ENCODE data around the gene CFAP57. TPM values are rescaled to one million over a fixed set of nuclear protein-coding genes. Genes with fewer than 3 reads are reported as not detected.
"Not testable (repeated sequence)": the region's sequence is repeated elsewhere in the genome, so short reads cannot be mapped to it uniquely, and the experiment has no call there.

Gene CFAP57
- total RNA-seq, 4 donors from 2014 or later: 2.1 to 5.6 (median 4.1) TPM

DNA sequence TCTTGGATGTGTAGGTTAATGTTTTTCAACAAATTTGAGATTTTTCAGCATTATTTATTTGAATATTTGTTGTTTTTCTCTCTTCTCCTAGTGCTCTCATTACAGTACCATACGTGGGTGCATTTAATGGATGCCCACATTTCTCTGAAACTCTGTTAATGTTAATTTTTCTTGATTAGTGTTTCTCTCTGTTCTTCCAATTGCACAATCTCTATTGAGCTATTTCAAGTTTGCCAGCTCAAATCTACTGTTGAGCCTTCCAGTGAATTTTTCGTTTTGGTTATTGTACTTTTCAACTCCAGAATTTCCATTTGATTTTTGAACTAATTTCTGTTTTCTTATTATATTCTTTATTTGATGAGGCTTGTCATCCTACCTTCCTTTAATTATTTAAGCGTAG, 31.7 kb downstream of the CFAP57 start:
- intact Hi-C loops (cut with DNase I): no loop called here

DNA sequence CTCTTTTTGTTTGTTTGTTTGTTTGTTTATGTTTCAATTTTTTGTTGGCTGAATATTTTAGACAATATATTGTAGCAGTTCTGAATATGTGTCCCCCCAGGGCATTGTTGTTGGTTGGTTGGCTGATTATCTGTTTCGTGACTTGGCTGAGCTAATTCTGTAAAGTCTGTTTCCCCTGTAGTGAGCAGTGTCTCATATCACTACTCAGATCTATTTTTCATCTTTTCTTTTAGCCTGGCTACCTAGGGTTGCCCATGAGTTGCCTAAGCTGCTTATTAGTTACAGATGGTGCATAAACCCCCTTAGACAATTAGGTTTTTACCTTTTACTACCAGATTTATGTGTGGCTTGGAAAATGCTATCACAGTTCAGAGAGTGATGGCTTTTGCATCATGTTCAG, 32.3 kb downstream of the CFAP57 start:
- Histone ChIP-seq H3K4me1 (peaks cover 0 to 6% of the 10 kb centered on the region in 2 donors), H3K27ac (no peak overlapping the region), H3K27me3 (no peaks in the 10 kb centered on the region), H3K36me3 (no peaks in the 10 kb centered on the region), H3K4me3 (replicated peaks in 1 of 3) (no peak overlapping the region), H3K9me3 (no peaks in the 10 kb centered on the region)
- TF ChIP-seq, protein P1, sequence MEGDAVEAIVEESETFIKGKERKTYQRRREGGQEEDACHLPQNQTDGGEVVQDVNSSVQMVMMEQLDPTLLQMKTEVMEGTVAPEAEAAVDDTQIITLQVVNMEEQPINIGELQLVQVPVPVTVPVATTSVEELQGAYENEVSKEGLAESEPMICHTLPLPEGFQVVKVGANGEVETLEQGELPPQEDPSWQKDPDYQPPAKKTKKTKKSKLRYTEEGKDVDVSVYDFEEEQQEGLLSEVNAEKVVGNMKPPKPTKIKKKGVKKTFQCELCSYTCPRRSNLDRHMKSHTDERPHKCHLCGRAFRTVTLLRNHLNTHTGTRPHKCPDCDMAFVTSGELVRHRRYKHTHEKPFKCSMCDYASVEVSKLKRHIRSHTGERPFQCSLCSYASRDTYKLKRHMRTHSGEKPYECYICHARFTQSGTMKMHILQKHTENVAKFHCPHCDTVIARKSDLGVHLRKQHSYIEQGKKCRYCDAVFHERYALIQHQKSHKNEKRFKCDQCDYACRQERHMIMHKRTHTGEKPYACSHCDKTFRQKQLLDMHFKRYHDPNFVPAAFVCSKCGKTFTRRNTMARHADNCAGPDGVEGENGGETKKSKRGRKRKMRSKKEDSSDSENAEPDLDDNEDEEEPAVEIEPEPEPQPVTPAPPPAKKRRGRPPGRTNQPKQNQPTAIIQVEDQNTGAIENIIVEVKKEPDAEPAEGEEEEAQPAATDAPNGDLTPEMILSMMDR (IDR thresholded peaks at IDR 0.05): no peak
- no peak for TF ChIP-seq POLR2A (IDR thresholded peaks at IDR 0.05)
- no peak for DNase-seq
- 90 to 92% methylated on average over 1 of the region's 1 CpG for WGBS, 2 donors
- intact Hi-C loops (cut with DNase I): no loop called here

More for the DNA sequence above, 31.7 kb downstream of the CFAP57 start:
- Histone ChIP-seq H3K9me3 (no peaks in the 10 kb centered on the region), H3K36me3 (no peaks in the 10 kb centered on the region), H3K27ac (no peak overlapping the region), H3K27me3 (no peaks in the 10 kb centered on the region), H3K4me3 (replicated peaks in 1 of 3) (no peak overlapping the region), H3K4me1 (peaks cover 0 to 6% of the 10 kb centered on the region in 2 donors)
- WGBS, 2 donors: 97 to 99% methylated on average over 3 of the region's 3 CpGs
- no peak for DNase-seq
- TF ChIP-seq, protein P1 (IDR thresholded peaks at IDR 0.05): no peak
- TF ChIP-seq POLR2A (IDR thresholded peaks at IDR 0.05): no peak

GRCh38 chr1:43205671-43206070, 33.5 kb downstream of the CFAP57 start:
- no peaks in the 10 kb centered on the region for H3K27me3 ChIP-seq
- intact Hi-C loops (cut with DNase I): no loop called here
- no peak for DNase-seq
- H3K36me3 ChIP-seq: no peaks in the 10 kb centered on the region
- no peaks in the 10 kb centered on the region for H3K9me3 ChIP-seq
- TF ChIP-seq, protein P1 (IDR thresholded peaks at IDR 0.05): no peak
- TF ChIP-seq POLR2A (IDR thresholded peaks at IDR 0.05): no peak
- peaks cover 0 to 6% of the 10 kb centered on the region in 2 donors for H3K4me1 ChIP-seq
- 80 to 86% methylated on average over 4 of the region's 4 CpGs for WGBS, 2 donors
- H3K27ac ChIP-seq: no peak overlapping the region
- H3K4me3 ChIP-seq (replicated peaks in 1 of 3): no peak overlapping the region

DNA sequence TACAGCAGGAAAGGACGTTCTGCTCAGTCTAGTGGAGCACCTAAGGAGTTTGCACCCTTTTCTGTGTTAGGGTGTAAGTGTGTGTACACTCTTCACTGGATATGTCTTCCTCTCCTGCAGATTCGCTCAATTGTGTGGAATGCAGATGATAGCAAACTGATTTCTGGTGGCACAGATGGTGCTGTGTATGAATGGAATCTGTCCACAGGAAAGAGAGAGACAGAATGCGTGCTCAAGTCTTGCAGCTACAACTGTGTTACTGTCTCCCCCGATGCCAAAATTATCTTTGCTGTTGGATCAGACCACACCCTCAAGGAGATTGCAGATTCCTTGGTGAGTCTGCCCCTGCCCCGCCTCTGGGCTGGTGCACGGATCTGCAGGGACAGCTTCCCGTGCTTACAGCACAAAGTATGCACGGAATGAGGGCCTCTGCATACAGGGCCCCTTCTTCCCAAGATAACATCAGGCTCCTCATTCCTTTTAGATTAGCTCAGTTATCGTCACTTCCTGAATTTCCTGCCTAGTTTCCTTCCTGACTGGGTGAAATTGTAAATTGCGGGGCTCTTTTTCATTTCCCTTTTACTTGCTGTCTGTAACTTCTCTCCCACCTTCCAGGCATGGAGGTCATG, 34.6 kb downstream of the CFAP57 start:
- TF ChIP-seq POLR2A (IDR thresholded peaks at IDR 0.05): no peak
- intact Hi-C loops (cut with DNase I): no loop called here
- DNase-seq: peak in 1 of 2 donors; percentile 16
- no peak overlapping the region for H3K4me3 ChIP-seq (replicated peaks in 1 of 3)
- 30 to 36% methylated on average over 10 of the region's 10 CpGs for WGBS, 2 donors
- H3K9me3 ChIP-seq: no peaks in the 10 kb centered on the region
- H3K36me3 ChIP-seq: no peaks in the 10 kb centered on the region
- H3K4me1 ChIP-seq: peaks cover 0 to 6% of the 10 kb centered on the region in 2 donors
- H3K27ac ChIP-seq: peak overlapping the region in 2 of 3 donors; percentile 24 to 43
- no peaks in the 10 kb centered on the region for H3K27me3 ChIP-seq

DNA sequence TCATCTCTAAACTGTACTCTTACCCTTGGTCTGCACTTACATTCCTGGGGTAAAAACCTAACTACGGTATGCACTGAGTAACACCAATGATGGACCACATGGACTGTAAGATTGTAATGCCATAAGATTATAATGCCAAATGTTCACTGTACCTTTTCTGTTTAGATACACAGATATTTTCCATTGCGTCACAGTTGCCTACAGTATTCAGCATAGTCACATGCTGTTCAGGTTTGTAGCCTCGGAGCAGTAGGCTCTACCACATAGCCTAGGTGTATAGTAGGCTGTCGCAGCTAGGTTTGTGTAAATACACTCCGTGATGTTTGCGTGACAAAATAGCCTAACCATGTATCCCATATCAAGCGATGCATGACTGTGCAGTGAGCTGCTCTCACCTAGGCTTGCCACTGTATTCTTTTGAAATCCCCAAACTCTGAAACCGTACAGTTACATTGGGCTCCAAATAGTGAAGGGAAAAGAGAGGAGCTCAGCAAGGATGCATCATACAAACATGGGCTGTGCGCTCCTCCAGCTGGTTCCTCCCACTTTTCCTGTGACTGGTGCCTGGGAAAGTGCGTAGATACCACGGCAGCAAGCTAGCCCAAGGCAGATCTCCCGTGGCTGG, 35.2 kb downstream of the CFAP57 start:
- Histone ChIP-seq H3K9me3 (no peaks in the 10 kb centered on the region), H3K27me3 (no peaks in the 10 kb centered on the region), H3K4me1 (peaks cover 0 to 6% of the 10 kb centered on the region in 2 donors), H3K4me3 (replicated peaks in 1 of 3) (no peak overlapping the region), H3K27ac (peak overlapping the region in 2 of 3 donors; percentile 24 to 43), H3K36me3 (no peaks in the 10 kb centered on the region)
- TF ChIP-seq POLR2A (IDR thresholded peaks at IDR 0.05): no peak
- TF ChIP-seq, protein P1 (IDR thresholded peaks at IDR 0.05): no peak
- 84 to 88% methylated on average over 12 of the region's 12 CpGs for WGBS, 2 donors
- intact Hi-C loops (cut with DNase I): no loop called here
- DNase-seq: no peak

- H3K27ac ChIP-seq; H3K9me3 ChIP-seq; H3K36me3 ChIP-seq; H3K4me1 ChIP-seq; H3K4me3 ChIP-seq (replicated peaks in 1 of 3); H3K27me3 ChIP-seq; DNase-seq; intact Hi-C loops (cut with DNase I): not testable (repeated sequence)
- WGBS, 2 donors: 96 to 98% methylated on average over 8 of the region's 8 CpGs
Observed at GRCh38 chr1:43208277-43208676, 36.1 kb downstream of the CFAP57 start.
